GM12878 (cell line): ENCODE results near the gene SDC1. TPM values are rescaled to one million over a fixed set of nuclear protein-coding genes. Genes with fewer than 3 reads are reported as not detected.

Experiments used
- ATAC-seq: fragments of 200-7000 bp; cut with Tn5 transposase; 3 replicates; pipeline ENCODE4 v1.9.1; 2020; ENCODE audit warnings: mild to moderate bottlenecking, moderate library complexity
- BruUV-seq: library from RNA; stranded (reverse); fragments of 400-500 nt; replicated peaks from 2 replicates; lab custom pipeline; 2021; lab: Mats Ljungman, UMichigan
- CTCF ChIA-PET: fragments of 300-600 bp; sonication (Branson Sonifier 250); formaldehyde crosslinking; extraction: SDS; loops from one replicate; lab custom pipeline; 2021; ENCODE audit warnings: inconsistent platforms; lab: Yijun Ruan, JAX
- POLR2A ChIA-PET: fragments of 350-600 bp; formaldehyde crosslinking; extraction: SDS; loops from one replicate; lab custom pipeline; 2021; ENCODE audit warnings: inconsistent platforms; lab: Charles Lee
- RAD21 ChIA-PET: fragments of 300-600 bp; sonication (Branson Sonifier 250); formaldehyde crosslinking; loops from one replicate; lab custom pipeline; 2023; ENCODE audit warnings: antibody characterized with exemption; ENCODE audit not compliant: unreplicated experiment; lab: Charles Lee
- SMC1A ChIA-PET: fragments of 300-600 bp; sonication (Branson Sonifier 250); formaldehyde crosslinking; loops from one replicate; lab custom pipeline; 2023; ENCODE audit not compliant: unreplicated experiment, uncharacterized antibody; lab: Charles Lee
- DNase-seq: peaks from one replicate; pipeline ENCODE4 v3.0.0-alpha.2; 2011; ENCODE audit warnings: low read depth, low spot score
- FAIRE-seq: peaks from 3 replicates; lab custom pipeline; 2011; peaks lifted over from hg19 to GRCh38; lab: Jason Lieb, UNC
- H2AFZ ChIP-seq: 2 replicates; pipeline ENCODE4 v1.6.0; 2011; ENCODE audit warnings: low read depth, low read length, control low read depth; ENCODE audit not compliant: control insufficient read depth
- H3K27ac ChIP-seq: 2 replicates; pipeline ENCODE4 v1.5.1; 2011; ENCODE audit warnings: control low read depth; ENCODE audit not compliant: control insufficient read depth, insufficient read depth
- H3K27me3 ChIP-seq, 2 experiments: replicated peaks in 1 of 2; 2 replicates each; pipeline versions ENCODE4 v1.6.0 to v1.6.1; 2011; ENCODE audit warnings: low read length in 1 of 2; ENCODE audit not compliant: control insufficient read depth in 2 of 2, insufficient read depth in 2 of 2
- H3K36me3 ChIP-seq, 2 experiments: 2 replicates each; pipeline ENCODE4 v1.5.1; 2011; ENCODE audit warnings: low read length in 1 of 2; ENCODE audit not compliant: control insufficient read depth in 2 of 2, insufficient read depth in 2 of 2
- H3K4me1 ChIP-seq: 2 replicates; pipeline ENCODE4 v1.6.1; 2011; ENCODE audit warnings: mild to moderate bottlenecking, low read length, moderate library complexity, mixed read lengths; ENCODE audit not compliant: control insufficient read depth, insufficient read depth
- H3K4me2 ChIP-seq: 2 replicates; pipeline ENCODE4 v1.6.0; 2011; ENCODE audit warnings: control low read depth; ENCODE audit not compliant: control insufficient read depth, insufficient read depth
- H3K4me3 ChIP-seq: fragments of 200-600 bp; sonication (generic); 2 replicates; pipeline ENCODE4 v1.5.1; 2016
- H3K79me2 ChIP-seq: 2 replicates; pipeline ENCODE4 v1.6.0; 2011; ENCODE audit warnings: low read length; ENCODE audit not compliant: control insufficient read depth, insufficient read depth
- H3K9ac ChIP-seq: 2 replicates; pipeline ENCODE4 v1.8.0; 2011; ENCODE audit warnings: low read length, control low read depth, mixed read lengths; ENCODE audit not compliant: control insufficient read depth, insufficient read depth
- H3K9me3 ChIP-seq: replicated peaks from 3 replicates; pipeline ENCODE4 v1.5.1; 2011; ENCODE audit warnings: mild to moderate bottlenecking, low read length; ENCODE audit not compliant: control insufficient read depth, insufficient read depth
- H4K20me1 ChIP-seq: 2 replicates; pipeline ENCODE4 v1.6.0; 2011; ENCODE audit not compliant: control insufficient read depth, insufficient read depth
- BHLHE40 ChIP-seq, 2 experiments: fragments of 450-650 bp in 1 of 2; IDR thresholded peaks; 2 replicates each; pipeline ENCODE4 v1.6.1; 2011 to 2017; ENCODE audit warnings: low read depth in 2 of 2, borderline replicate concordance in 1 of 2, improper control_type of control experiment in 1 of 2, low read length in 1 of 2, mild to moderate bottlenecking in 1 of 2
- FOXM1 ChIP-seq: IDR thresholded peaks from 2 replicates; pipeline ENCODE4 v1.6.1; 2012; ENCODE audit warnings: low read depth, mild to moderate bottlenecking, inconsistent platforms, low read length, moderate library complexity
- GABPA ChIP-seq: IDR thresholded peaks from 2 replicates; pipeline ENCODE4 v1.6.1; 2014; ENCODE audit warnings: antibody characterized with exemption, low read depth, mild to moderate bottlenecking, inconsistent platforms
- IKZF1 ChIP-seq: fragments of 450-650 bp; conservative IDR thresholded peaks from 2 replicates; pipeline ENCODE4 v1.6.1; 2017; ENCODE audit warnings: antibody characterized with exemption, mild to moderate bottlenecking
- JUND ChIP-seq: IDR thresholded peaks from 2 replicates; pipeline ENCODE4 v1.6.1; 2012; ENCODE audit warnings: low read depth, mild to moderate bottlenecking, low read length, improper control_type of control experiment, moderate library complexity
- LARP7 ChIP-seq: fragments of 450-650 bp; IDR thresholded peaks from 2 replicates; pipeline ENCODE4 v1.6.1; 2017; ENCODE audit warnings: mild to moderate bottlenecking
- MEF2B ChIP-seq: fragments of 450-650 bp; IDR thresholded peaks from 2 replicates; pipeline ENCODE4 v1.6.1; 2018; ENCODE audit warnings: mild to moderate bottlenecking, moderate library complexity; ENCODE audit not compliant: partially characterized antibody, poor library complexity, severe bottlenecking
- MLLT1 ChIP-seq: fragments of 450-650 bp; IDR thresholded peaks from 2 replicates; pipeline ENCODE4 v1.6.1; 2016; ENCODE audit warnings: mild to moderate bottlenecking
- NBN ChIP-seq: fragments of 450-650 bp; IDR thresholded peaks from 2 replicates; pipeline ENCODE4 v1.6.1; 2016
- PBX3 ChIP-seq: IDR thresholded peaks from 2 replicates; pipeline ENCODE4 v1.6.1; 2011; ENCODE audit warnings: mild to moderate bottlenecking, low read depth, low read length, moderate library complexity; ENCODE audit not compliant: insufficient replicate concordance
- RBBP5 ChIP-seq: fragments of 200-600 bp; sonication (generic); conservative IDR thresholded peaks from 2 replicates; pipeline ENCODE4 v1.6.1; 2016
- SRF ChIP-seq, 2 experiments: IDR thresholded peaks; 2 replicates each; pipeline ENCODE4 v1.6.1; 2011; ENCODE audit warnings: low read depth in 2 of 2, low read length in 2 of 2, mild to moderate bottlenecking in 1 of 2, moderate library complexity in 1 of 2
- TAF1 ChIP-seq: IDR thresholded peaks from 2 replicates; pipeline ENCODE4 v1.6.1; 2011; ENCODE audit warnings: mild to moderate bottlenecking, low read depth, low read length, borderline replicate concordance
- ZNF274 ChIP-seq: IDR thresholded peaks from one replicate; pipeline ENCODE4 v1.8.0; 2011; ENCODE audit not compliant: insufficient read length, insufficient read depth
- ZNF622 ChIP-seq: fragments of 450-650 bp; IDR thresholded peaks from 2 replicates; pipeline ENCODE4 v1.6.1; 2017; ENCODE audit warnings: mild to moderate bottlenecking, inconsistent platforms
- WGBS: methylation state at CpG from one replicate; pipeline ENCODE4 v1.1.6; 2016; ENCODE audit warnings: low lambda C conversion rate; ENCODE audit not compliant: insufficient replicate concordance, insufficient coverage; ENCODE audit errors: missing lambda C conversion rate; 5-methylcytosine and 5-hydroxymethylcytosine counted together
- in situ Hi-C: fragments of 300-500 bp; cut with MboI; formaldehyde crosslinking; loops from 9 replicates; pipeline ENCODE4 v1.14.3; 2018; ENCODE audit warnings: mixed read lengths
- intact Hi-C: fragments of 100-400 bp; cut with micrococcal nuclease; formaldehyde crosslinking; loops from one replicate; pipeline ENCODE4 v1.14.2; 2022; ENCODE audit not compliant: unreplicated experiment
- polyA plus RNA-seq, 11 experiments: library from polyadenylated mRNA; depleted of rRNA in 4 of 11; unstranded in 6 of 11; stranded (reverse) in 5 of 11; fragments of >200 nt; fragmentation: Nextera tagmentation in 4 of 11; fragmentation: Illumina TruSeq in 1 of 11; extraction: Ambion mirVana in 4 of 11; extraction: Trizol in 1 of 11; gene quantifications; 1 replicate in 1 of 11; 2 replicates in 10 of 11; pipeline versions ENCODE4 v1.2.1 to v1.2.3, GENCODE V29; 2011 to 2016; ENCODE audit warnings: inconsistent platforms in 2 of 11, missing spikeins in 2 of 11, low read depth in 1 of 11
- total RNA-seq, 4 experiments: library from RNA; depleted of rRNA in 3 of 4; stranded (reverse); fragments of >200 nt in 3 of 4; fragmentation: Illumina TruSeq in 1 of 4; extraction: Trizol in 1 of 4; gene quantifications; 2 replicates each; pipeline versions ENCODE4 v1.2.1 to v1.2.3, GENCODE V29; 2013 to 2021

The SDC1 gene
- total and polyA plus RNA-seq, 10 of the 15 experiments (the other 5 are each of a cell fraction or from before 2014, with no cell fraction given), result 0.85 to 36.8 (median 23.7) TPM

- no peaks in the 10 kb centered on the region for H4K20me1 ChIP-seq
- no peaks in the 10 kb centered on the region for H3K27me3 ChIP-seq
- FAIRE-seq (no peak), ATAC-seq (no peak), DNase-seq (no peak)
- H3K79me2 ChIP-seq, result no peaks in the 10 kb centered on the region
- no peaks in the 10 kb centered on the region for H3K4me1 ChIP-seq
- no peak overlapping the region for H3K9ac ChIP-seq
- H3K4me2 ChIP-seq, result no peak overlapping the region
- intact Hi-C loops (no loop called here), in situ Hi-C loops (no loop called here)
- H3K9me3 ChIP-seq, result no peaks in the 10 kb centered on the region
- no peak overlapping the region for H3K27ac ChIP-seq
- no peaks in the 10 kb centered on the region; a peak in 1 of 4 replicates for H3K36me3 ChIP-seq
- POLR2A ChIA-PET, result interaction anchor here (0.7 kb wide), 1 partner anchor 10 kb away, joined by 3 read pairs; no protein-coding TSS in a partner anchor
- no peak overlapping the region for H3K4me3 ChIP-seq
- RAD21 ChIA-PET, result interaction anchor here (1.3 to 1.5 kb wide), 2 partner anchors 28 to 63 kb away, joined by 4 to 5 read pairs; no protein-coding TSS in a partner anchor
- SMC1A ChIA-PET, result interaction anchor here (1.4 kb wide), 1 partner anchor 59 kb away, joined by 3 read pairs; no protein-coding TSS in a partner anchor
- 80% methylated on average over 9 of the region's 9 CpGs for whole genome bisulfite sequencing
- TF ChIP-seq IKZF1 (no peak), RBBP5 (no peak), SRF (IDR thresholded peaks at IDR 0.05; ENCODE audit: low read depth in 2 of 2, low read length in 2 of 2) (no peak), GABPA (no peak), BHLHE40 (IDR thresholded peaks at IDR 0.05; ENCODE audit: borderline replicate concordance in 1 of 2, low read depth in 2 of 2, low read length in 1 of 2) (no peak), LARP7 (no peak), MLLT1 (no peak), NBN (no peak), ZNF622 (no peak), JUND (no peak), ZNF274 (no peak), PBX3 (no peak), FOXM1 (no peak), MEF2B (no peak), TAF1 (no peak)
- H2AFZ ChIP-seq, result no peak overlapping the region
- CTCF ChIA-PET, result interaction anchor here (0.9 to 1.8 kb wide), 2 partner anchors 59 to 94 kb away, joined by 3 to 8 read pairs; no protein-coding TSS in a partner anchor
- BruUV-seq, result no TSS peak
These were observed 26.9 kb downstream of the SDC1 start for GRCh38 chr2:20198001-20198400.
